Measurements from ENCODE around the gene ZNF333. TPM values are rescaled to one million over a fixed set of nuclear protein-coding genes. Genes with fewer than 3 reads are reported as not detected.
"Not testable (repeated sequence)": the region's sequence is repeated elsewhere in the genome, so short reads cannot be mapped to it uniquely, and the experiment has no call there.

The ZNF333 gene
- polyA plus RNA-seq, 1 donor, result 28.8 TPM

GRCh38 chr19:14765841-14766240 lies 76.0 kb downstream of the ZNF333 start:
- not testable (repeated sequence) for DNase-seq

GRCh38 chr19:14767466-14767971 lies 77.7 kb downstream of the ZNF333 start:
- no peak for DNase-seq

- DNase-seq, result no peak
Measured at GRCh38 chr19:14768001-14768400, 78.2 kb downstream of the ZNF333 start.

- no peak for DNase-seq
Measured at GRCh38 chr19:14769201-14769600, 79.4 kb downstream of the ZNF333 start.

GRCh38 chr19:14770136-14770535 lies 80.3 kb downstream of the ZNF333 start:
- DNase-seq, result no peak

- DNase-seq, result no peak
Measured at GRCh38 chr19:14770944-14771839, 81.3 kb downstream of the ZNF333 start.

GRCh38 chr19:14772467-14772866 lies 82.6 kb downstream of the ZNF333 start:
- no peak for DNase-seq

- no peak for DNase-seq
Measured at GRCh38 chr19:14772995-14773394, 83.1 kb downstream of the ZNF333 start.

- not testable (repeated sequence) for DNase-seq
Measured at GRCh38 chr19:14773722-14774121, 83.9 kb downstream of the ZNF333 start.

- no peak for DNase-seq
Measured at GRCh38 chr19:14774373-14774772, 84.5 kb downstream of the ZNF333 start.

- DNase-seq, result not testable (repeated sequence)
Measured at GRCh38 chr19:14775326-14775725, 85.5 kb downstream of the ZNF333 start.

- DNase-seq, result no peak
Measured at GRCh38 chr19:14775869-14776586, 86.2 kb downstream of the ZNF333 start.

GRCh38 chr19:14777645-14778044 lies 87.8 kb downstream of the ZNF333 start:
- DNase-seq, result not testable (repeated sequence)

GRCh38 chr19:14778110-14778845 lies 88.4 kb downstream of the ZNF333 start, which contains the start of gene ADGRE2:
TSS of gene ADGRE2 (minus strand) at chr19:14778560. CDS start at chr19:14776756, 1,804 bp downstream.
- not testable (repeated sequence) for DNase-seq

- DNase-seq, result no peak
Measured at GRCh38 chr19:14779151-14779550, 89.3 kb downstream of the ZNF333 start.

GRCh38 chr19:14780622-14781225 lies 90.9 kb downstream of the ZNF333 start:
- not testable (repeated sequence) for DNase-seq

GRCh38 chr19:14781713-14782536 lies 92.1 kb downstream of the ZNF333 start:
- not testable (repeated sequence) for DNase-seq

- DNase-seq, result no peak
Measured at GRCh38 chr19:14782626-14783409, 93.0 kb downstream of the ZNF333 start.

All from left kidney (tissue), 2 donors.